Measurements from ENCODE around the gene PPFIBP1. TPM values are rescaled to one million over a fixed set of nuclear protein-coding genes. Genes with fewer than 3 reads are reported as not detected.

The PPFIBP1 gene
- total RNA-seq, 4 donors from 2014 or later = 47.2 to 77.3 (median 52.7) TPM

DNA sequence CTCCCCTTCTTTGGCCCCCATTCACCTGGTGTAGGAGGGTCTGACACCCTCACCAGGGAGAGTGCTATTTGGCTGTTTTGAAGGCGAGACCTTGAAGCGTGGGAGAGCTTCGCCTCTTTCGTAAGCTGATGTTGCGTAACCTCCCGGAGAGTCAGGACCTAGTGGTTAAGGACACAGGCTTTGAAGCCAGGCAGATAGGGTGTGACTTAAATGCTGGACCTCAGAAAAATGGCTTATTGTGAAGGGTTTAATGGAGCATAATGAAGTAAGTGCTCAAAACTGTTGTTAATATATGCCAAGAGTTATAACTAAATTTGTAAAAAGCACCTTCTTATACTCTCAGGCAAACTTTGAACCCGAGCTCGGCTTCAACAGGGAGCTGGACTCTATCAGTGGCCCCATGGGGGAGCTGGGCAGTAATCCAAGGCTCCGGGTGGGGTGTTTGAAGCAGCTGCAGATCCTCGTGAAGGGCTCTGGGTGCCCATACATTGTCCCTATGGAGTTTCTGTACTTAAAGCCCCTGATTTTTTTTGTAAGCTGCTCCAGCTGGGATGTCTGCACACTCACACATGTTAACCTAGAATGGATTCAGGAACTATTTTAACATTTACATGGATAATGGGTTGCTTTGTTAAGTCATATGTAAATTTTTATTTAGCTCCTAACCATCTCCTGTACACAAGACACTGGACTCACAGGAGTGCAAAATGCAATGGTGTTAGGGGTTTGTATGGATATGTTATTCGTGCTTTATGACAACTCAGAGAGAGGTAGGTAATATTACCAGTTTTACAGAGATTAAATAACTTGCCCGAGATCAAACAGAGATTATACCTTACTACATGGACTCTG lies 26.0 kb downstream of the PPFIBP1 start:
- H3K4me3 ChIP-seq (ENCODE audit: low read depth, poor library complexity, severe bottlenecking) = no peak overlapping the region
- TF ChIP-seq, protein P1, sequence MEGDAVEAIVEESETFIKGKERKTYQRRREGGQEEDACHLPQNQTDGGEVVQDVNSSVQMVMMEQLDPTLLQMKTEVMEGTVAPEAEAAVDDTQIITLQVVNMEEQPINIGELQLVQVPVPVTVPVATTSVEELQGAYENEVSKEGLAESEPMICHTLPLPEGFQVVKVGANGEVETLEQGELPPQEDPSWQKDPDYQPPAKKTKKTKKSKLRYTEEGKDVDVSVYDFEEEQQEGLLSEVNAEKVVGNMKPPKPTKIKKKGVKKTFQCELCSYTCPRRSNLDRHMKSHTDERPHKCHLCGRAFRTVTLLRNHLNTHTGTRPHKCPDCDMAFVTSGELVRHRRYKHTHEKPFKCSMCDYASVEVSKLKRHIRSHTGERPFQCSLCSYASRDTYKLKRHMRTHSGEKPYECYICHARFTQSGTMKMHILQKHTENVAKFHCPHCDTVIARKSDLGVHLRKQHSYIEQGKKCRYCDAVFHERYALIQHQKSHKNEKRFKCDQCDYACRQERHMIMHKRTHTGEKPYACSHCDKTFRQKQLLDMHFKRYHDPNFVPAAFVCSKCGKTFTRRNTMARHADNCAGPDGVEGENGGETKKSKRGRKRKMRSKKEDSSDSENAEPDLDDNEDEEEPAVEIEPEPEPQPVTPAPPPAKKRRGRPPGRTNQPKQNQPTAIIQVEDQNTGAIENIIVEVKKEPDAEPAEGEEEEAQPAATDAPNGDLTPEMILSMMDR (IDR thresholded peaks at IDR 0.05) = no peak
- no peak for TF ChIP-seq POLR2A (IDR thresholded peaks at IDR 0.05)
- DNase-seq (ENCODE audit: low spot score in 2 of 2) = peak; percentile 91 to 96
- intact Hi-C loops (cut with DNase I; ENCODE audit: low total_unique reads) = no loop called here
- 20 to 31% methylated on average over 12 of the region's 12 CpGs for WGBS, 2 donors

DNA sequence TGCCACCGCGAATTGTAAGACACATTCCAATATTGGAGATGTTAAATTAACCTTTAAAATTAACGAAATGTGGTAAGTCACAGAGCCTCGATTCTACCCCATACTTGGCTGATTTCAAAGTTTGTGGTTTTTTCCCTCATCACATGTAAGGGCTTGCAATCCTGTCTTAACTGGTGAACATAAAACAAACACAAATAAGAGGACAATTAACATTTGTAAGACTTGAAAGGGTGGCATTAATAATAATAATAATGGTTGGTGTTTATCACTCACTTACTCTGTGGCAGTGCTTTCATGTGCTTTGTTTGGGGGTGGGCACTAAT lies 26.6 kb downstream of the PPFIBP1 start:
- no peak overlapping the region for H3K4me3 ChIP-seq (ENCODE audit: low read depth, poor library complexity, severe bottlenecking)
- intact Hi-C loops (cut with DNase I; ENCODE audit: low total_unique reads) = no loop called here
- no peak for DNase-seq (ENCODE audit: low spot score in 2 of 2)
- TF ChIP-seq, protein P1 (IDR thresholded peaks at IDR 0.05) = no peak
- TF ChIP-seq POLR2A (IDR thresholded peaks at IDR 0.05) = no peak
- 36 to 53% methylated on average over 4 of the region's 4 CpGs for WGBS, 2 donors

DNA sequence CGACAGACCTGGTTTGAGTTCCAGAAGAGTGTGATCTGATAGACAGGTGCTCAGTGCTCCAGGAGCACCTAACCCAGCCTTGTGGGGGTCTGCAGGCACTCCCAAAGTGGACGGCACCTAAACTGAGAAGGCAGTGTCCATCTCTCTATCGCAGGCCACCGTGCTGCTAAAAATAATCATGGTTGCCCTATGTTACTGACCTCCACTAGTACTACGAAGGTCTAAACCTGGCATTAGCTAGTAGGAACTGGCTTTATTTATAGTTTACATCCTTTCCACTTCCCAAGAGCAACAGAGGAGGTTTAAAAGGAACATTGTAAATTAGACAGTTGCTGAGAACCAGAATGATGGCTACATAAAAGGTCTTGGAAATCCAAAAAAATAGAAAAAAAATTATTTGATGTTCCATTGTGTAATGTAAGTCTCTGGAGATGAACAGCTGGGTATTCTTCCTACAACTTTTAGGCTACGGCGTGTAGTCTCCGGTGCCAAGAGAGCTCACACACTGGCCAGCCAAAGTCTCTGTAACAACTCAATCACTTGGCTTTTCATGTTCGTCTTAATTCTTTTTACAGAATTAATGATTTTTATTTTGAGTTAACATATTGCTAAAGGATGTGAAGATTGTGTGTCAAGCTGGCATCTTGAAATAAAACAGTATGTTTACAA lies 27.3 kb downstream of the PPFIBP1 start:
- no peak for DNase-seq (ENCODE audit: low spot score in 2 of 2)
- H3K4me3 ChIP-seq (ENCODE audit: low read depth, poor library complexity, severe bottlenecking) = no peak overlapping the region
- TF ChIP-seq POLR2A (IDR thresholded peaks at IDR 0.05) = no peak
- TF ChIP-seq, protein P1 (IDR thresholded peaks at IDR 0.05) = no peak
- intact Hi-C loops (cut with DNase I; ENCODE audit: low total_unique reads) = no loop called here
- WGBS, 2 donors = 44 to 51% methylated on average over 9 of the region's 9 CpGs

DNA sequence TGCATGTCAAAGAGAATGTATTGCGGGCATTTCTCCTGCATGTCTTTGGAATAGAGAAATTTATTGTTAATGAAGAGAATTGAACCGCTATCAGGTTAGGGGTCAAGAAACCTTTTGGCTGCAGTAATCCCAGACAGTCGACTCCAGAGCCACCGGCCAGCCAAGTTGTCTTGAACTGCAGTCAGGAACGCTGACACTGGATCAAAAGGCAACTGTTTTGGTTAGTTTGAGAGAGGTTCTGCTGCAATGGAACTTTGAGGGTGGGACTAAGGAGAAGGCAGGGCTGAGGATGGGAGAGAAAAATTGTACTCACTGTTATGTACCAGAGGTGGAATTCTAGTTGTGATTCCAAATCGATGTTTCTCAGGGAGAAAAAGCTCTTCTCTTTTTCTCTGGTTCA lies 28.2 kb downstream of the PPFIBP1 start:
- H3K4me3 ChIP-seq (ENCODE audit: low read depth, poor library complexity, severe bottlenecking) = no peak overlapping the region
- TF ChIP-seq, protein P1 (IDR thresholded peaks at IDR 0.05) = no peak
- TF ChIP-seq POLR2A (IDR thresholded peaks at IDR 0.05) = no peak
- intact Hi-C loops (cut with DNase I; ENCODE audit: low total_unique reads) = no loop called here
- 75 to 78% methylated on average over 6 of the region's 6 CpGs for WGBS, 2 donors
- DNase-seq (ENCODE audit: low spot score in 2 of 2) = no peak

DNA sequence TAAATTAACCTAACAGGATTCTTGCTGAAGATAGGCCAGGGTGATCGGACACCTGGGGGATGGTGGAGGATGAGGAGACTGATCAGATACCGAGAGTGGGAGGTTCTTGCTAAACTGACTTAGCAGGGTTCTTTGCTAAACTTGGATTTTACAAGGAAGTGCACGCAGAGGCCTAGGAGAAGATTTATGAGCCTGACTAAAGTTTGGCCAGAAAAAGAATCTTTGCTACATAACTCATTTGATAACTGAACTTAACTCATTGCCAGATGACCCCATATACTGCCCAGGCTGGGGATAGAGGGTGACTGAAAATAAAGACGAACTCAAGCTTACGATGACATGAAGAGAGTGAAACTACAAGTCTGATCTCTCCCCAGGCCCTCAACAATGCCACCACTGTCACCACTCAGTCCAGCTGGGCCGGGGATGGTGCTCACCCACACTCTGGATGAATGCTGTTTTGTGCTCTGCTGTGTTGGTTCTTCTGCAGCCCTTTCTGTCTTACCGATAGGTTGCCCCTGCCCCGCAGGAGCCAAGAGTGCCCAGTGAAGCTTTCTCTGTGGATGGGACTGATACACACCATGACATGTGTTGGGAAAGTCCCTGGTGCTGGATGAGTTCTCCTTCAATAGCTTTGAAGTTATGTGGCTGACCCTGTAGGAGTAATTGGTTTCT lies 29.0 kb downstream of the PPFIBP1 start:
- no peak overlapping the region for H3K4me3 ChIP-seq (ENCODE audit: low read depth, poor library complexity, severe bottlenecking)
- DNase-seq (ENCODE audit: low spot score in 2 of 2) = no peak
- intact Hi-C loops (cut with DNase I; ENCODE audit: low total_unique reads) = no loop called here
- WGBS, 2 donors = 77 to 80% methylated on average over 8 of the region's 8 CpGs
- TF ChIP-seq POLR2A (IDR thresholded peaks at IDR 0.05) = no peak
- TF ChIP-seq, protein P1 (IDR thresholded peaks at IDR 0.05) = no peak

Data from lower leg skin (tissue), 4 donors.